Measurements from ENCODE around the gene TPCN1. TPM values are rescaled to one million over a fixed set of nuclear protein-coding genes. Genes with fewer than 3 reads are reported as not detected.
A peak's percentile ranks its signal among the peaks of the same experiment; 100 is the strongest.

The TPCN1 gene
- total RNA-seq, 1 donor from 2014 or later = 56.3 TPM

- H3K36me3 ChIP-seq = peaks cover 50 to 58% of the 10 kb centered on the region in 2 donors
- H3K27me3 ChIP-seq = no peaks in the 10 kb centered on the region
- H3K4me3 ChIP-seq = no peak overlapping the region
- DNase-seq (ENCODE audit: low spot score in 2 of 2) = no peak
- no peak overlapping the region for H3K27ac ChIP-seq
- no peaks in the 10 kb centered on the region for H3K9me3 ChIP-seq
- intact Hi-C loops (cut with DNase I) = no loop called here
- no peak for TF ChIP-seq CTCF (IDR thresholded peaks at IDR 0.05)
- H3K4me1 ChIP-seq = peaks cover 2 to 5% of the 10 kb centered on the region in 2 donors
These were observed 45.0 kb downstream of the TPCN1 start for GRCh38 chr12:113266106-113266895.

- no peaks in the 10 kb centered on the region for H3K9me3 ChIP-seq
- H3K36me3 ChIP-seq = peaks cover 50 to 58% of the 10 kb centered on the region in 2 donors
- no peaks in the 10 kb centered on the region for H3K27me3 ChIP-seq
- TF ChIP-seq CTCF (IDR thresholded peaks at IDR 0.05) = no peak
- DNase-seq (ENCODE audit: low spot score in 2 of 2) = no peak
- H3K4me3 ChIP-seq = no peak overlapping the region
- H3K4me1 ChIP-seq = peaks cover 9 to 13% of the 10 kb centered on the region in 2 donors
- intact Hi-C loops (cut with DNase I) = no loop called here
- no peak overlapping the region for H3K27ac ChIP-seq
These were observed 46.4 kb downstream of the TPCN1 start for GRCh38 chr12:113267621-113268020.

- intact Hi-C loops (cut with DNase I) = no loop called here
- DNase-seq (ENCODE audit: low spot score in 2 of 2) = no peak
- peaks cover 50 to 60% of the 10 kb centered on the region in 2 donors for H3K36me3 ChIP-seq
- H3K4me3 ChIP-seq = no peak overlapping the region
- H3K27me3 ChIP-seq = no peaks in the 10 kb centered on the region
- H3K27ac ChIP-seq = no peak overlapping the region
- TF ChIP-seq CTCF (IDR thresholded peaks at IDR 0.05) = no peak
- H3K4me1 ChIP-seq = peaks cover 14 to 18% of the 10 kb centered on the region in 2 donors
- H3K9me3 ChIP-seq = no peaks in the 10 kb centered on the region
These were observed 46.9 kb downstream of the TPCN1 start for GRCh38 chr12:113268136-113268535.

GRCh38 chr12:113268621-113269020 lies 47.4 kb downstream of the TPCN1 start:
- intact Hi-C loops (cut with DNase I) = no loop called here
- DNase-seq (ENCODE audit: low spot score in 2 of 2) = no peak
- H3K27ac ChIP-seq = peak overlapping the region in 1 of 2 donors; percentile 2
- TF ChIP-seq CTCF (IDR thresholded peaks at IDR 0.05) = no peak
- H3K4me3 ChIP-seq = no peak overlapping the region
- peaks cover 51 to 61% of the 10 kb centered on the region in 2 donors for H3K36me3 ChIP-seq
- H3K4me1 ChIP-seq = peaks cover 19 to 23% of the 10 kb centered on the region in 2 donors
- H3K9me3 ChIP-seq = no peaks in the 10 kb centered on the region
- no peaks in the 10 kb centered on the region for H3K27me3 ChIP-seq

GRCh38 chr12:113269257-113269943 lies 48.1 kb downstream of the TPCN1 start:
- Histone ChIP-seq H3K4me3 (no peak overlapping the region), H3K27ac (peak overlapping the region in 1 of 2 donors; percentile 2), H3K27me3 (no peaks in the 10 kb centered on the region), H3K4me1 (peaks cover 19 to 27% of the 10 kb centered on the region in 2 donors), H3K9me3 (no peaks in the 10 kb centered on the region), H3K36me3 (peaks cover 59 to 64% of the 10 kb centered on the region in 2 donors)
- TF ChIP-seq CTCF (IDR thresholded peaks at IDR 0.05) = no peak
- intact Hi-C loops (cut with DNase I) = no loop called here
- DNase-seq (ENCODE audit: low spot score in 2 of 2) = no peak

Measured in ascending aorta (tissue), 2 donors.